BLaER1 treated with 17β-estradiol and CSF1 and Interleukin-3, amounts not matched to agents 10 nM and 100 nM (cell line): ENCODE data around the gene TMEM52.

Source experiments
- H3K27ac ChIP-seq, 11 experiments: shearing (Covaris generic); formaldehyde crosslinking; 2 replicates each; pipeline ENCODE4 v1.8.1; 2022
- H3K27me3 ChIP-seq, 11 experiments: shearing (Covaris generic); formaldehyde crosslinking; 2 replicates each; pipeline ENCODE4 v1.8.1; 2022
- H3K36me3 ChIP-seq, 11 experiments: shearing (Covaris generic); formaldehyde crosslinking; 2 replicates each; pipeline ENCODE4 v1.8.1; 2022
- H3K4me1 ChIP-seq, 10 experiments: shearing (Covaris generic); formaldehyde crosslinking; 2 replicates each; pipeline ENCODE4 v1.8.1; 2022
- H3K4me2 ChIP-seq, 11 experiments: shearing (Covaris generic); formaldehyde crosslinking; 2 replicates each; pipeline ENCODE4 v1.8.1; 2022
- H3K4me3 ChIP-seq, 10 experiments: shearing (Covaris generic); formaldehyde crosslinking; 2 replicates each; pipeline ENCODE4 v1.8.1; 2022
- H3K9ac ChIP-seq, 11 experiments: shearing (Covaris generic); formaldehyde crosslinking; 2 replicates each; pipeline ENCODE4 v1.8.1; 2022
- H3K9me3 ChIP-seq, 11 experiments: shearing (Covaris generic); formaldehyde crosslinking; replicated peaks in 1 of 11; 2 replicates each; pipeline ENCODE4 v1.8.1; 2022
- H4K20me1 ChIP-seq, 11 experiments: shearing (Covaris generic); formaldehyde crosslinking; 2 replicates each; pipeline ENCODE4 v1.8.1; 2022
- Cebpa-rat ChIP-seq, 11 experiments: shearing (Covaris generic); IDR thresholded peaks; 2 replicates each; pipeline ENCODE4 v1.8.1; 2022

Gene TMEM52

GRCh38 chr1:1883092-1883873, 35.8 kb downstream of the TMEM52 start:
- Histone ChIP-seq H3K4me1 (peaks cover 48 to 94% (median 73%) of the 10 kb centered on the region in 10 experiments), H3K4me3 (no peak overlapping the region), H4K20me1 (peaks cover 100% of the 10 kb centered on the region in 11 experiments), H3K36me3 (peaks cover 14 to 98% (median 79%) of the 10 kb centered on the region in 11 experiments), H3K27ac (peak overlapping the region in 5 of 11 experiments; percentile 6 to 39 (median 12); a peak in 4 of 22 replicates), H3K4me2 (peak overlapping the region in 9 of 11 experiments; percentile 6 to 37 (median 13); a peak in 9 of 22 replicates), H3K9me3 (peaks cover 0 to 3% (median 0%) of the 10 kb centered on the region in 11 experiments; a peak in 2 of 22 replicates), H3K27me3 (no peaks in the 10 kb centered on the region), H3K9ac (peak overlapping the region in 5 of 11 experiments; percentile 8 to 60 (median 33); a peak in 6 of 22 replicates)
- no peak for TF ChIP-seq Cebpa-rat (IDR thresholded peaks at IDR 0.05)

GRCh38 chr1:1881727-1882126, 37.4 kb downstream of the TMEM52 start:
- Histone ChIP-seq H3K4me1 (peaks cover 32 to 89% (median 62%) of the 10 kb centered on the region in 10 experiments), H3K27me3 (no peaks in the 10 kb centered on the region), H3K4me3 (no peak overlapping the region), H3K9ac (peak overlapping the region in 4 of 11 experiments; percentile 12 to 33 (median 18); a peak in 2 of 22 replicates), H4K20me1 (peaks cover 100% of the 10 kb centered on the region in 11 experiments), H3K9me3 (peaks cover 0 to 3% (median 0%) of the 10 kb centered on the region in 11 experiments; a peak in 2 of 22 replicates), H3K4me2 (peak overlapping the region in 10 of 11 experiments; percentile 1 to 35 (median 22); a peak in 9 of 22 replicates), H3K36me3 (peaks cover 15 to 98% (median 87%) of the 10 kb centered on the region in 11 experiments), H3K27ac (0 out of 22 replicates have a peak overlapping the region, but pooled peaks of 1 of the 11 experiments have one; percentile 1)
- TF ChIP-seq Cebpa-rat (IDR thresholded peaks at IDR 0.05) = no peak

DNA sequence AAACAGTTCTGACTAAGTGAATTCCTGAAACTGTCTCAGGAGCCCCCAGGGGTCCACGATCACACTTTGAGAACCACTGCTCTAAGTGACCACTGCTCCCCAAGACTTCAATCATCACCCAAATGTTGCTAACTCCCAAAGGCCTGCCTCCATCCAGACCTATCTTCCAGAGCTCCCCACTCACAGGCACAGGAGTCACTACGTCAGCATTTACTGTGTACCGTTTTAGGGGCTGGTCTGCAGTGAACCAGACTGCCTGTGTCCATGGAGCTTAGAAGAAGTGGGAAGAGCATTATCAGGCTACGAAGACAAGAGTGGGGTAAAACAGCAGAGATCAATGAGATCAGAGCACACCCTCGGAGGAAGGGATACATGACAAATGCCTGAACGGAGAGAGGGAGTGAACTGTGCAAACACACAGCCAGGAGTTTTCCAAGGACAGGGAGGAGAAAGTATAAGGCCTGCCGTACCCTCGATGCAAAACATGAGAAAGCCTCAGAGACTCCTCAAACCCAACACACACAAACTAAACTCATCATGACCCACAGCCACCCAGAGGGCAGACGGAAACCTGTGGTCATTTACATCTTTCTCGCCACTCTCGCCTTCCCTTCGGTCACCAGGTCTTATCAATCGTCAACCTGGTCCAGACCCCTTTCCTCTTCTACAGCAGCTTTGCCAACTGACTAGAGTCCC, 38.3 kb downstream of the TMEM52 start:
- H3K4me2 ChIP-seq = peak overlapping the region in 7 of 11 experiments; percentile 1 to 35 (median 10); a peak in 6 of 22 replicates
- peaks cover 23 to 89% (median 62%) of the 10 kb centered on the region in 10 experiments; a peak in 18 of 20 replicates for H3K4me1 ChIP-seq
- TF ChIP-seq Cebpa-rat (IDR thresholded peaks at IDR 0.05) = no peak
- H3K27me3 ChIP-seq = no peaks in the 10 kb centered on the region
- H4K20me1 ChIP-seq = peaks cover 100% of the 10 kb centered on the region in 11 experiments
- H3K9ac ChIP-seq = 0 out of 22 replicates have a peak overlapping the region, but pooled peaks of 2 of the 11 experiments have one; percentile 14 to 23
- H3K4me3 ChIP-seq = no peak overlapping the region
- H3K36me3 ChIP-seq = peaks cover 25 to 98% (median 87%) of the 10 kb centered on the region in 11 experiments
- H3K27ac ChIP-seq = no peak overlapping the region
- H3K9me3 ChIP-seq = peaks cover 0 to 13% (median 2%) of the 10 kb centered on the region in 11 experiments; a peak in 9 of 22 replicates

- Histone ChIP-seq H3K4me2 (peak overlapping the region in 1 of 11 experiments; percentile 21; a peak in 1 of 22 replicates), H3K27ac (no peak overlapping the region), H3K27me3 (no peaks in the 10 kb centered on the region), H3K4me3 (no peak overlapping the region), H4K20me1 (peaks cover 100% of the 10 kb centered on the region in 11 experiments), H3K4me1 (peaks cover 23 to 89% (median 59%) of the 10 kb centered on the region in 10 experiments; a peak in 18 of 20 replicates), H3K36me3 (peaks cover 33 to 100% (median 90%) of the 10 kb centered on the region in 11 experiments), H3K9ac (no peak overlapping the region), H3K9me3 (peaks cover 0 to 21% (median 10%) of the 10 kb centered on the region in 11 experiments; a peak in 13 of 22 replicates)
- no peak for TF ChIP-seq Cebpa-rat (IDR thresholded peaks at IDR 0.05)
These were observed 39.1 kb downstream of the TMEM52 start for GRCh38 chr1:1879942-1880341.

DNA sequence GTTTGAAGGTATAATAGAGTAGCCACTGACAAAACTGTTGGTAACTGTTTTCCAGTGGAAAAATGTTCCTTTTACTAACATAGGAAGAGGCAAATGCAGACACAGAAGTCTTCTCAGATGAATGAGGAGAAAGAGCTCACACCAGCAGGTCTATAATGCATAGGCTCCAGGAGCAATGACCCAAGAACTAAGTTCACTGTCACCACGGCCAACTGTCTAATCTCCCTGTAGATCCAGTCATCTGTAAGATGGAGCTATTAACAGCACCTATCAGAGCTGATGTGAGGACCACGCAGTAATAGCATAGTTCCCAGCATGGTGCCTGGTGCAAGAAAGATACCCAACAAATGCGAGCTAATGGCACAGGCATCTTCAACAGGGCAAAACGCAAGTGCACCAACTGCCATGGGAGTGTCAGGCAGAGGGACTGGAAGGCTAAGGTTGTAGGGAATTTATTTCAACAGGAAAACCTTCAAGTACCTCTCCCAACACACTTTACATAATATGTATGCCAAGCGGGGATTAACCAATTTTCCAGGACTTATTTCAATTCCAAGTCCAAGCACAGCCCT, 41.1 kb downstream of the TMEM52 start:
- H3K27ac ChIP-seq = no peak overlapping the region
- H3K4me1 ChIP-seq = peaks cover 18 to 89% (median 60%) of the 10 kb centered on the region in 10 experiments; a peak in 19 of 20 replicates
- no peaks in the 10 kb centered on the region for H3K27me3 ChIP-seq
- no peak overlapping the region for H3K9ac ChIP-seq
- H3K9me3 ChIP-seq = peaks cover 0 to 24% (median 12%) of the 10 kb centered on the region in 11 experiments; a peak in 13 of 22 replicates
- peaks cover 100% of the 10 kb centered on the region in 11 experiments for H4K20me1 ChIP-seq
- H3K4me2 ChIP-seq = peak overlapping the region in 5 of 11 experiments; percentile 16 to 33 (median 23); a peak in 5 of 22 replicates
- no peak overlapping the region for H3K4me3 ChIP-seq
- no peak for TF ChIP-seq Cebpa-rat (IDR thresholded peaks at IDR 0.05)
- peaks cover 42 to 100% (median 94%) of the 10 kb centered on the region in 11 experiments for H3K36me3 ChIP-seq

- no peak overlapping the region for H3K4me3 ChIP-seq
- peaks cover 100% of the 10 kb centered on the region in 11 experiments for H4K20me1 ChIP-seq
- peak overlapping the region in 3 of 11 experiments; percentile 7 to 30 (median 14); a peak in 3 of 22 replicates for H3K4me2 ChIP-seq
- TF ChIP-seq Cebpa-rat (IDR thresholded peaks at IDR 0.05) = no peak
- H3K27ac ChIP-seq = no peak overlapping the region
- peaks cover 51 to 100% (median 99%) of the 10 kb centered on the region in 11 experiments for H3K36me3 ChIP-seq
- no peak overlapping the region for H3K9ac ChIP-seq
- H3K9me3 ChIP-seq = peaks cover 0 to 24% (median 12%) of the 10 kb centered on the region in 11 experiments; a peak in 13 of 22 replicates
- no peaks in the 10 kb centered on the region for H3K27me3 ChIP-seq
- H3K4me1 ChIP-seq = peaks cover 24 to 89% (median 61%) of the 10 kb centered on the region in 10 experiments; a peak in 19 of 20 replicates
These were observed 42.6 kb downstream of the TMEM52 start for GRCh38 chr1:1876335-1876930.

DNA sequence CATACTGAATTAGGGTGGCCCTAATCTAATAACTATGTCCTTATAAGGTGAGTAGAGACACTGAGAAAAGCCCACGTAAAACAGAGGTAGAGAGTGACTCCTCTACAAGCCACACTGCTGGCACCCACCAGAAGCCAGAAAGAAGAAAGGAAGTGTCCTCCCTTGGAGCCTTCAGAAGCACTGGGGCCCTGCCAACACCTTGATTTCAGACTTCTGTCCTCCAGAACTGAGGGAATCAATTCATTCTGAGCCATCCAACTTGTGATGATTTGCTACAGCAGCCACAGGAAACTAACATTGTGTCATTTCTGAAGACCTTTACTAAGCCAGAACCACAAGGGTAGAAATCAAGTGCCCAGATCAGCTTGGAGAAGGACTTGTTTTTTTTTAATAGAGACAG, 43.1 kb downstream of the TMEM52 start:
- TF ChIP-seq Cebpa-rat (IDR thresholded peaks at IDR 0.05) = no peak
- peaks cover 100% of the 10 kb centered on the region in 11 experiments for H4K20me1 ChIP-seq

More for the DNA sequence above, 43.1 kb downstream of the TMEM52 start:
- peaks cover 51 to 100% (median 99%) of the 10 kb centered on the region in 11 experiments for H3K36me3 ChIP-seq
- peaks cover 27 to 89% (median 62%) of the 10 kb centered on the region in 10 experiments; a peak in 19 of 20 replicates for H3K4me1 ChIP-seq
- no peaks in the 10 kb centered on the region for H3K27me3 ChIP-seq
- H3K27ac ChIP-seq = no peak overlapping the region
- H3K4me3 ChIP-seq = no peak overlapping the region
- peaks cover 0 to 24% (median 12%) of the 10 kb centered on the region in 11 experiments; a peak in 13 of 22 replicates for H3K9me3 ChIP-seq
- no peak overlapping the region for H3K9ac ChIP-seq
- H3K4me2 ChIP-seq = peak overlapping the region in 1 of 11 experiments; percentile 30; a peak in 1 of 22 replicates
